Nucleus accumbens (tissue), 56 donors: Measurements from ENCODE around the gene DNAJC4.

Experiments
- DNase-seq, 56 donors: peaks; one replicate each; lab custom pipeline; 2025; lab: John Stamatoyannopoulos, UW

DNAJC4 gene

GRCh38 chr11:64207256-64208085 lies 22.9 kb upstream of the DNAJC4 start:
- DNase-seq, result peak in 24 of 56 donors; percentile 15 to 82 (median 39)

- no peak for DNase-seq
Observed at GRCh38 chr11:64208086-64208795, 22.1 kb upstream of the DNAJC4 start.

GRCh38 chr11:64208796-64209562 lies 21.4 kb upstream of the DNAJC4 start:
- DNase-seq, result peak in 3 of 56 donors; percentile 18 to 42 (median 32)

GRCh38 chr11:64209563-64209843 lies 20.8 kb upstream of the DNAJC4 start:
- no peak for DNase-seq

- no peak for DNase-seq
Observed at GRCh38 chr11:64210301-64211020, 19.9 kb upstream of the DNAJC4 start.

- no peak for DNase-seq
Observed at GRCh38 chr11:64211181-64211872, 19.0 kb upstream of the DNAJC4 start.

- no peak for DNase-seq
Observed at GRCh38 chr11:64216879-64217278, 13.5 kb upstream of the DNAJC4 start.

DNA sequence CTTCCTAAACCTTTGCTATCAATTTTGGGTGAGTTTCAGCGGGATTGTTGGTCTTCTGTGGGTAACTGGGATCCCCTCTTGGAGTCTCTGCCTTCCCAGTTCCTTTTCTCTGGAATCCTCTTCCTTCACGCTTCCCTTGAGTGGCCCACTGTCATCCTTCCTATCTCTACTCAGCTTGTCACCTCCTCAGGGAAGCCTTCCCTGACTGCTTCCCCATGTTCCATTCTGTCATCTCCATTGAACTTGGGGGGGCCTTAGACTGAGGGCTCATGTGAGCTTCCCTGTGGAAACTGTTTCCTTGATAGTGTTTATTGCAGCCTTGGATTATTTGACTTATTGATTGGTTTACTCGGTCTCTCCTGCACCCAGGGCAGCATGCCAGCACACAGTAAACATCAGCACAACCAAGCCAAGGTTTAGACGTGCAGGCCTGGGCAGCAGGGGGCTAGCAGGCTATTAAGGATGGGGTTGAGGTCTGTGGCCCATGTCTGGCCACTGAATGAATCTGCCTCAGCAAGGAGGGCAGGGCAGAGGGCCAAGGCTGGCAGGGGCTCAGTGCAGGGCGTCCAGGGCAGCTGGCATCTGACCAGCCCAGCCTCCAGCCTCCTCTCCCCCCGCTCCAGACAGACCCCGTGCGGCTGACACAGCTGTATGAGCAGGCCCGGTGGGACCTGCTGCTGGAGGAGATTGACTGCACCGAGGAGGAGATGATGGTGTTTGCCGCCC lies 11.6 kb upstream of the DNAJC4 start:
- peak in 3 of 56 donors; percentile 25 to 63 (median 34) for DNase-seq

- DNase-seq, result no peak
Observed at GRCh38 chr11:64219354-64219684, 11.0 kb upstream of the DNAJC4 start.

DNA sequence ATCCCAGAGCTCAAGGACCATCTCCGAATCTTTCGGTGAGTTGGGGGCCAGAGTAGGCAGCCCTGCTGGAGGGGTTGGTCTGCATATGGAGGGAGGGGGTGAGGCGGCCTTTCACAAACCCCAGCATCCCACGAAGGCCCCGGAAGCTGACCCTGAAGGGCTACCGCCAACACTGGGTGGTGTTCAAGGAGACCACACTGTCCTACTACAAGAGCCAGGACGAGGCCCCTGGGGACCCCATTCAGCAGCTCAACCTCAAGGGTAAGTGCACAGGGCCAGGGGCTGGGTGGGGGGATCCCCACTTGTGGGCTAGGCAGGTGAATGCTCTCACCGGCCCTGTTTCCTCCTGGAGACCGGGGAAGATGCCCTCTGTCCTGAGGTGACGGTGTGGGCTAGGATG lies 10.6 kb upstream of the DNAJC4 start:
- DNase-seq, result no peak

GRCh38 chr11:64220271-64220670 lies 10.1 kb upstream of the DNAJC4 start:
- no peak for DNase-seq

- DNase-seq, result no peak
Observed at GRCh38 chr11:64220798-64221197, 9.6 kb upstream of the DNAJC4 start.

DNA sequence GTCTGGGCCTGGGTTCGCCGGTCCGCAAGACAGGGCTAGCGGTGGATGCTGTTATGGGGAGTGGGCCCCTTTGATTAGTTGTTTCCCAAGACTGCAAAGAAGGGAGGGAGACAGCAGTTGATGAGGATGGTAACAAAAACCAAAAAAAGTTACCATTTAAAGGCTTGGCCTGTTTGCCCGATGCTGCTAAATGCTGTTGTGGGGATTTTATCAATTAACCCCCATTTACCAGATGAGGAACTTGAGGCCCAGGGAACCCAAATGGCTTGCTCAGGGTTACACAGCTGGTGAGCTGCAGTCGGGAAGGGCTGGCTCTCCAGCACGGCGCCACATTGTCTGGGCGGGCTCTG lies 7.7 kb upstream of the DNAJC4 start:
- DNase-seq, result no peak

DNA sequence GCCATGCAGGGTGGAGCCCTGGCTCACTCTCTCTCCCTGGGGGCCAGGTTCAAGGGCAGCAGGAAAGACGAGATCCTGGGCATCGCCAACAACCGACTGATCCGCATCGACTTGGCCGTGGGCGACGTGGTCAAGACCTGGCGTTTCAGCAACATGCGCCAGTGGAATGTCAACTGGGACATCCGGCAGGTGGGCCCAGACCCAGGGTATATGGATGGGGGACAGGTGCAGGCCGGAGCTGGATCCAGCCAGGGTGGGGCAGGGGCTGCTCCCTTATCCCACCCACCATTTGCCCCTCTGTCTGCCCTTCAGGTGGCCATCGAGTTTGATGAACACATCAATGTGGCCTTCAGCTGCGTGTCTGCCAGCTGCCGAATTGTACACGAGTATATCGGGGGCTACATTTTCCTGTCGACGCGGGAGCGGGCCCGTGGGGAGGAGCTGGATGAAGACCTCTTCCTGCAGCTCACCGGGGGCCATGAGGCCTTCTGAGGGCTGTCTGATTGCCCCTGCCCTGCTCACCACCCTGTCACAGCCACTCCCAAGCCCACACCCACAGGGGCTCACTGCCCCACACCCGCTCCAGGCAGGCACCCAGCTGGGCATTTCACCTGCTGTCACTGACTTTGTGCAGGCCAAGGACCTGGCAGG lies 7.2 kb upstream of the DNAJC4 start:
- no peak for DNase-seq

DNA sequence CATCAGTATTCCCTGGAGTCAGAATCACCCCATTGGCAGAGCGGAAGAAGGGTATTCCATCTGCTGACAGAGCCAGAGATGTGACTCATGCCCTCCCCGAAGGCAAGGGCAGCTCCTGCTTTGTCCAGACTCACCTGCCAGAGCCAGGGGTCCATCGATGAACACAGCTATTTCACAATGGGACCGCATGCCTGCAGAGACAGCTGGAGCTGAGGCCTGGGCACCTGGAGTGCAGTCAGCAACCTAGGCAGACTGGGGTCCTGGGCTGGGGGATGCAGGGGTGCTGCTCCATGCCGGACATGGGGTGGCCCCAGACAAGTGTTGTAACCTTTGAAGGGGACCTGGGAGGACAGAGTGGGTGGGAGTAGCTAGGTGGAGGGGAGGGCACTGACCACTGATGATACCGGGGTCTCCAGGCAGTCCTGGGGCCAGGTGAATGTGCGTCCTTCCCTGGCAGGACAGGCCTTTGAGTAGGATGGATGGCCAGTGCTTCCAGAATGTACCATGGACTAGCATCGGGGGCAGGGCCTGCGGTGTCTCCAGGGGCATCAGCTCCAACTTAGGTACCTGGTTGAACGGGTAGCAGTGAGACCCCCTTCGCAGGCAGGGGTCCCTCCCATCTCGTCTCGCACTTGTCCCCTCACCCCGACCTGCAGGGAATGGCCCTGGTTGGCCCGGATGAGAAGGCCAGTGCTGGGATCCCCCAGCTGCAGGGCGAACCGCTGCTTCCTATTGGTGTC lies 6.0 kb upstream of the DNAJC4 start:
- no peak for DNase-seq

- no peak for DNase-seq
Observed at GRCh38 chr11:64224891-64225607, 5.3 kb upstream of the DNAJC4 start.

- DNase-seq, result peak in 55 of 56 donors; percentile 53 to 94 (median 82)
Observed at GRCh38 chr11:64225608-64226506, 4.5 kb upstream of the DNAJC4 start, which contains the start of the genes NUDT22 and TRPT1. Gene NUDT22, plus strand, starts transcription at chr11:64226274. Its CDS starts 379 bp downstream, at chr11:64226653. Gene TRPT1, minus strand, starts transcription at chr11:64226186. Its CDS starts 326 bp downstream, at chr11:64225860.
